ENCODE results near the gene CCDC88B.

Gene CCDC88B

GRCh38 chr11:64364911-64365310, 24.9 kb downstream of the CCDC88B start:
- DNase-seq = no peak

DNA sequence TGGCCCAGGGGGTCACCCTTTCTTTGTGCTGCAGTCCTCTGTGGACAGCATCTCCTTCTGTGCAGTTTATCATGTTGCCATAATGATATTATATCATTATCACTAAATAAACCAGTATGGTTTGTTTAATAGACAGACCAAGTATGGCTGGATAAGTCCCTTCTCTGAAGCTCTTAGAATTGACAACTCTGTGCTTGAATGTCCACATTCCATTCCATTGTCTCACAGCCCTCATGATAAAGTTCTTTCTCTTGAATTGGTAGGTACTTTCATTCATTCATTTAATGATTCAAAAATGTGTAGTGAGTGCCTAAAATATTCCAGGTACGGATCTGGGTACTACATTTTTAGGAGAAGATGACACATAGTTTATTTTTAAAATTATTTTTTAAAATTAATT, 26.7 kb downstream of the CCDC88B start:
- DNase-seq = no peak

DNA sequence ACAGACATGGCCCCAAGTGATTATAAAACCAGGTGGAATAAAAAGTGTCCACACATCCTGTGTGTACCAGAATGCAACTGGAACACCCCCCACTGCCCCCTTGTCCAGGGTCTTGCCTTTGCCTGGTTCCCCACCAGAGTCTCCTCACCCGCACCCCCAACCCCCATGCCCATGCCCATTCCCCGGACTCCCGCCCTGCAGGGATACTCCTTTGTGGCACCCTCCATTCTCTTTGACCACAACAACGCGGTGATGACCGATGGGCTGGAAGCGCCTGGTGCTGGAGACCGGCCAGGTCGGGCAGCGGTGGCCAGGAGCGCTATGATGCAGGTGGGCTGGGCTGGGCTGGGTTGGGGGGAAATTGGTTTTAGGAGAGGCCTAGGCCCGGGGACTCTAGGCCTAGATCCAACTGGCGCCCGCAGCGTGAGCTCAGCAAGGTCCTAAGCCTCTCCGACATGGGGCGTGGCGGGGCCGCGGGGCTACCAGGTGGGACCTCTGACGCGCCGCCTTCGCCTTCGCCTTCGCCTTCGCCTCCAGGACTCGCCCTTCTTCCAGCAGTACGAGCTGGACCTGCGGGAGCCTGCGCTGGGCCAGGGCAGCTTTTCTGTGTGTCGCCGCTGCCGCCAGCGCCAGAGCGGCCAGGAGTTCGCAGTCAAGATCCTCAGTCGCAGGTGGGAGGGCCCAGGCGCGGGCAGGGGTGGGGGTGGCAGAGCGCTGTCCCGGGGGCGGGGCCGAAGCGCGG, 28.1 kb downstream of the CCDC88B start:
- no peak for DNase-seq

- DNase-seq = no peak
These were observed 28.7 kb downstream of the CCDC88B start for GRCh38 chr11:64368673-64369074.

DNA sequence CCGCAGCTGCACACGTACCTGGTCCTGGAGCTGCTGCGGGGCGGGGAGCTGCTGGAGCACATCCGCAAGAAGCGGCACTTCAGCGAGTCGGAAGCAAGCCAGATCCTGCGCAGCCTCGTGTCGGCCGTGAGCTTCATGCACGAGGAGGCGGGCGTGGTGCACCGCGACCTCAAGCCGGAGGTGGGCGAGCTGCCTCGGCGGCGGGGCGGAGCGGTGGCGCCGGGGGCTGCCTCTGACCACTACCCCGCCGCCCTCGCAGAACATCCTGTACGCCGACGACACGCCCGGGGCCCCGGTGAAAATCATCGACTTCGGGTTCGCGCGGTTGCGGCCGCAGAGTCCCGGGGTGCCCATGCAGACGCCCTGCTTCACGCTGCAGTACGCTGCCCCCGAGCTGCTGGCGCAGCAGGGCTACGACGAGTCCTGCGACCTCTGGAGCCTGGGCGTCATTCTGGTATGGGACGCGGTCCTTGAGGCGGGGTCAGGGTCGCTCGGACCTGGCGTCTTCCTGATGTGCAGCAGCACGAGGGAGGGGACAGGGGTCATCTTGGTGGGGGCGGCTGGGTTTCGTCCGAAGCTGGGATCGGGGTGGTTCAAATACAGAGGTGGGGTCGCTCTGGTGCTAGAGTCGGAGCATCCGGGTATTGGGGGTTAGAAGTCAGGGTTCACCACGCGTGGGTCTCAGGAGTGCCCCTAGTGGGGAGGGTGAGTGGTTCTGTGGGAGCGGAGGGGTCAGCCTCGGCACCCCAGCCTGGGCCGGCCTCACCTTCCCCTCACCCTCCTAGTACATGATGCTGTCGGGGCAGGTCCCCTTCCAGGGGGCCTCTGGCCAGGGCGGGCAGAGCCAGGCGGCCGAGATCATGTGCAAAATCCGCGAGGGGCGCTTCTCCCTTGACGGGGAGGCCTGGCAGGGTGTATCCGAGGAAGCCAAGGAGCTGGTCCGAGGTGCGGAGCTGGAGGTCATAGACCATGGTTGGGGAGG, 29.7 kb downstream of the CCDC88B start:
- no peak for DNase-seq

DNA sequence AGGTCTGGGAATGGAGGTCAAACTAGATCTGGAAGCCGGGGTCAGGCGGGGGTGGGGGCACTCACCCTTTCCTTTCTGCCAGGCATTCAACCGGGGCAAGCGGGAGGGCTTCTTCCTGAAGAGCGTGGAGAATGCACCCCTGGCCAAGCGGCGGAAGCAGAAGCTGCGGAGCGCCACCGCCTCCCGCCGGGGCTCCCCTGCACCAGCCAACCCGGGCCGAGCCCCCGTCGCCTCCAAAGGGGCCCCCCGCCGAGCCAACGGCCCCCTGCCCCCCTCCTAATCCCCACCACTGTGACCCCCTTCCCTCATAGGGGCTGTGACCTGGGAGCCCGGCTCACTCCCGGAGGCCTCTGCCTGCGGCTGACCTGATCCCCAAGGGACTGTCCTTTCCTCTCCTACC, 31.2 kb downstream of the CCDC88B start:
- DNase-seq = no peak

DNA sequence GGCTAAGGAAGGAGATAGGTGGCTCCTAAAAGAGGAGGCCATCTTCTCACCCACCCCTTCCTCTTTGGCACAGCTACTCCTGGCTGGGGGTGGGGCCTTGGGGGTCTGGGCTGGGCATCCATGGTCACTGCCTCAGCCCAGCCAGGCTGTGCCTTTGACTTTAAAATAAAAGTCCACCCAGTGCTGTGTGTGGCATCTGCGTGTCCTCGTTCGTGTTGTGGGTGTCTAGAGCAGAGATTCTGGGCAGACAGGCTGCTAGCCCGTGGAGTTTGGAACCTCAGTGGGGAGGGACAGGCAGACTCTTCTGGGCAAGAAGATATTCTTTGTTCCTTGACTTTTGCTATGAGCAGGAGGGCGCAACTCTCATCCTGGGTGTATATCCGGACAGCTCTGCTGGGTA, 32.0 kb downstream of the CCDC88B start:
- DNase-seq = no peak

GRCh38 chr11:64372802-64373597, 33.0 kb downstream of the CCDC88B start:
- no peak for DNase-seq

DNA sequence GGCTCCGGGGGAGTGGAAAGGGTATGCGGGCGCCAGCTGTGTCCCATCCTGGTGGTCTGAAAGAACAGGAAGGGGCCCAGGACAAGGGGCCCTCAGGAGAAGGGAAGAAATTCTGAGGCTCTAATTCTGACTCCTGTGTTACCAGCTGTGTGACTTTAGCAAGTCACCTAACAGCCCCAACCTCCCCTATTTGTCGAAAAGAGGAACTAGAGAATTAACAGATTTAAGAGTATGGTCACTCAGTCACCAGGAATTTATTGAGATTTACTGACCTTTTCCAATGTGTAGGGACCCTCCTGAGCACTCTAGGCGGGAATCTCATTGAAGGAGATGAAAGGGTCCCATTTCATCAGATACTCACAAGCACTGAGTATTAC, 33.6 kb downstream of the CCDC88B start:
- DNase-seq = no peak

DNA sequence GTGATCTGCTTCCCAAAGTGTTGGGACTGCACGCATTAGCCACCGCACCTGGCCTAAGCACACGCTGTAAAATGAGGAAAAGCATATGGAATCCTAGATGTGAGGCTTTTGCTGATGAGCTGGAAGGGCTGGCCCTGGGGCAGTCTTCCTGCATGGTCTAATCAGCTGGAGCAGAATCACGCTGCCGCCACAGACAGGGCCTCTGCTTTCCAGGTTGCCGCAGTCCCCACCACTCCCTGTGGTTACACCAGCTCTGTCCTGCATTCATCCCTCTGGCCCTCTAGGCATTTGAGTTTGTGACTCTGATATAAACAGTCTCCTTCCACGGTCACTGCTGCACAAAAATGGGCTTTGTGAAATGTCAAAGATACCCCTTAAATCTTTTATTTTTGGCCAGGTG, 36.1 kb downstream of the CCDC88B start:
- DNase-seq = no peak

GRCh38 chr11:64378335-64378880, 38.4 kb downstream of the CCDC88B start:
- DNase-seq = no peak

DNA sequence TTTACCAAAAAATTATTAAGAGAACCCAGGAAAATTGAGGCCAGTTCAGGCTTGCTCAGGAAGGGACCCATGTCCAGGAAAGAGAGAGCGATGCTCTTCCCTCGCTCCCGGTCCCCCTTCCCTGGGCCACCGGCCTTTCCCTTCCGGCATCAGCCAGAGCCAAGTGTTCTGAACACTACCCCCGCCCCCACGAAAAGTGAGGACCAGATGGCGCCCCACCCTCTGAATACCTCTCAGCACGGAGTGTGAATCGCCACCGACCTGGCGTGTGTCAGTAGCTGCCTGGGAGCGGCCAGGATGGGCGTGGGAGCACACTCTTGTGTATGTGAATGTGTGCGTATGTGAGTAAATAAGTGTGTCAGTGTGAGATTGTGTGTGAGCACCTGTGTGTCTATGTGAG, 39.2 kb downstream of the CCDC88B start:
- no peak for DNase-seq

- no peak for DNase-seq
These were observed 40.1 kb downstream of the CCDC88B start for GRCh38 chr11:64379817-64380709.

DNA sequence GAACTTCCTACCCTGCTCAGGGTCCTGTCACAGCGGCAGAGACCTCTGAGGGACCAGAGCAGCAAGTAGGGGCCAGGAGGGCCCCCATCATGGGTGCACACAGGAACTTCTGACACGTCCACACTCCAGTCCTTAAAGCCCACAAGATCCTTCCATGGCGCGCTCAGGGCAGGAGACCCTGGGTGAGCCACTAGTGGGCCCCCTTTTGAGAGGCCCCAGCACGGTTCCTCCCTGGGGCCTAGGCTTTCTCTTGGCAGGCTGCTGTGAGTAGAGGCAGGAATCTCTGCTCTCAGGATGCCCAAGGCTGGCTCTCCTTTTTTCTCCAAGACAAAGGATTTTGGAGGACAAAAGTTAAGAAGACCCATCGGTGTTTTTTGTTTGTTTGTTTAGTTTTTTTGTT, 41.3 kb downstream of the CCDC88B start:
- DNase-seq = no peak

- no peak for DNase-seq
These were observed 42.0 kb downstream of the CCDC88B start for GRCh38 chr11:64382047-64382446.

GRCh38 chr11:64382586-64382985, 42.6 kb downstream of the CCDC88B start:
- no peak for DNase-seq

GRCh38 chr11:64383580-64383979, 43.6 kb downstream of the CCDC88B start:
- no peak for DNase-seq

- no peak for DNase-seq
These were observed 44.2 kb downstream of the CCDC88B start for GRCh38 chr11:64384028-64384737.

- no peak for DNase-seq
These were observed 45.3 kb downstream of the CCDC88B start for GRCh38 chr11:64384981-64385944.

Data from activated T-cell treated with anti-CD3 and anti-CD28 coated beads for 4 hours (primary cell).